Loucy (cell line): ENCODE data around the gene MEPE.

Source experiments
- H2AFZ ChIP-seq: fragments of 200-600 bp; sonication (generic); 2 replicates; pipeline ENCODE4 v1.6.0; 2016; ENCODE audit warnings: antibody characterized with exemption, mild to moderate bottlenecking, low read length, moderate library complexity
- H3F3A ChIP-seq: fragments of 200-600 bp; 2 replicates; pipeline ENCODE4 v1.6.0; 2016; ENCODE audit warnings: antibody characterized with exemption, low read depth, mild to moderate bottlenecking
- H3K27me3 ChIP-seq: fragments of 200-600 bp; sonication (generic); 2 replicates; pipeline ENCODE4 v1.6.1; 2014; ENCODE audit warnings: low read length, mild to moderate bottlenecking; ENCODE audit not compliant: insufficient read depth, poor library complexity, severe bottlenecking
- H3K36me3 ChIP-seq: fragments of 200-600 bp; sonication (generic); 2 replicates; pipeline ENCODE4 v1.6.1; 2016; ENCODE audit warnings: low read length; ENCODE audit not compliant: insufficient read depth
- H3K4me1 ChIP-seq: fragments of 200-600 bp; sonication (generic); 2 replicates; pipeline ENCODE4 v1.5.1; 2014; ENCODE audit warnings: low read length, mild to moderate bottlenecking; ENCODE audit not compliant: insufficient read depth, poor library complexity, severe bottlenecking
- H3K4me2 ChIP-seq: fragments of 200-600 bp; sonication (generic); 2 replicates; pipeline ENCODE4 v1.6.0; 2014; ENCODE audit warnings: antibody characterized with exemption, low read length, low read depth, mild to moderate bottlenecking; ENCODE audit not compliant: poor library complexity, severe bottlenecking
- H3K4me3 ChIP-seq: fragments of 200-600 bp; sonication (generic); 2 replicates; pipeline ENCODE4 v1.5.1; 2014; ENCODE audit warnings: low read length, mild to moderate bottlenecking, mixed read lengths; ENCODE audit not compliant: poor library complexity, severe bottlenecking
- H3K79me2 ChIP-seq: fragments of 200-600 bp; sonication (generic); 2 replicates; pipeline ENCODE4 v1.6.1; 2014; ENCODE audit warnings: low read length; ENCODE audit not compliant: insufficient read depth
- H3K9ac ChIP-seq: fragments of 200-600 bp; sonication (generic); 2 replicates; pipeline ENCODE4 v1.6.0; 2014; ENCODE audit warnings: mild to moderate bottlenecking, low read depth, low read length, moderate library complexity; ENCODE audit not compliant: poor library complexity, severe bottlenecking
- H3K9me2 ChIP-seq: fragments of 200-600 bp; sonication (generic); replicated peaks from 2 replicates; pipeline ENCODE4 v1.6.1; 2016; ENCODE audit warnings: low read depth, low read length, mixed read lengths
- H3K9me3 ChIP-seq: fragments of 200-600 bp; sonication (generic); 2 replicates; pipeline ENCODE4 v1.6.1; 2014; ENCODE audit warnings: mild to moderate bottlenecking, antibody characterized with exemption, low read length, low read depth; ENCODE audit not compliant: insufficient read depth
- H4K20me1 ChIP-seq: fragments of 200-600 bp; sonication (generic); 2 replicates; pipeline ENCODE4 v1.6.0; 2014; ENCODE audit warnings: antibody characterized with exemption, low read length, mild to moderate bottlenecking; ENCODE audit not compliant: insufficient read depth, poor library complexity, severe bottlenecking
- EZH2phosphoT487 ChIP-seq: fragments of 200-600 bp; IDR thresholded peaks from 2 replicates; pipeline ENCODE4 v1.6.1; 2018; ENCODE audit warnings: antibody characterized with exemption, mild to moderate bottlenecking, moderate library complexity, borderline replicate concordance
- TF ChIP-seq, protein P1 (sequence below): fragments of 200-600 bp; sonication (generic); conservative IDR thresholded peaks from 2 replicates; pipeline ENCODE4 v1.5.1; 2014; ENCODE audit warnings: mild to moderate bottlenecking, antibody characterized with exemption, low read length

Gene MEPE

DNA sequence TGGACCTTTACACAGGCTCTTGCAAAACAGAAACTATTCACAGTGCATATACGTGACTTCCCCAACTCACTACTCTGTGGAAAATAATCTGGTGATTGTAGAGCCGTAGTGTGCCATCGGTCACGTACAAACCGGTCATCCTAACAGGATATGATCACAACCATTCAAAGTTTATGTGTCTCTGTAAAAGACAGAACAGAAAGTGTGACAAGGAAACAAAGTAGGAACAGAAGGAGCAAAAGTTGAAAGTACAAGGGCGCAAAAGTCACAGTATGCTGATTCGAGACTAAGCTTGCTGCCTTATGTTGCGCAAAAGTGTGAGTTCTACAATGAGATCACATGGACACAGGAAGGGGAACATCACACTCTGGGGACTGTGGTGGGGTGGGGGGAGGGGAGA, 18.6 kb downstream of the MEPE start:
- Histone ChIP-seq H3K9ac (no peak overlapping the region), H3K4me1 (peaks cover 14% of the 10 kb centered on the region), H4K20me1 (no peaks in the 10 kb centered on the region), H2AFZ (0 out of 2 replicates have a peak overlapping the region, but pooled peaks have one; percentile 32), H3K4me2 (no peak overlapping the region), H3K9me3 (no peaks in the 10 kb centered on the region), H3K36me3 (no peaks in the 10 kb centered on the region), H3F3A (no peaks in the 10 kb centered on the region; the same call in 1 of the 2 replicates), H3K27me3 (no peaks in the 10 kb centered on the region), H3K79me2 (no peaks in the 10 kb centered on the region), H3K9me2 (no peaks in the 10 kb centered on the region), H3K4me3 (no peak overlapping the region)
- TF ChIP-seq EZH2phosphoT487: no peak
- TF ChIP-seq, protein P1, sequence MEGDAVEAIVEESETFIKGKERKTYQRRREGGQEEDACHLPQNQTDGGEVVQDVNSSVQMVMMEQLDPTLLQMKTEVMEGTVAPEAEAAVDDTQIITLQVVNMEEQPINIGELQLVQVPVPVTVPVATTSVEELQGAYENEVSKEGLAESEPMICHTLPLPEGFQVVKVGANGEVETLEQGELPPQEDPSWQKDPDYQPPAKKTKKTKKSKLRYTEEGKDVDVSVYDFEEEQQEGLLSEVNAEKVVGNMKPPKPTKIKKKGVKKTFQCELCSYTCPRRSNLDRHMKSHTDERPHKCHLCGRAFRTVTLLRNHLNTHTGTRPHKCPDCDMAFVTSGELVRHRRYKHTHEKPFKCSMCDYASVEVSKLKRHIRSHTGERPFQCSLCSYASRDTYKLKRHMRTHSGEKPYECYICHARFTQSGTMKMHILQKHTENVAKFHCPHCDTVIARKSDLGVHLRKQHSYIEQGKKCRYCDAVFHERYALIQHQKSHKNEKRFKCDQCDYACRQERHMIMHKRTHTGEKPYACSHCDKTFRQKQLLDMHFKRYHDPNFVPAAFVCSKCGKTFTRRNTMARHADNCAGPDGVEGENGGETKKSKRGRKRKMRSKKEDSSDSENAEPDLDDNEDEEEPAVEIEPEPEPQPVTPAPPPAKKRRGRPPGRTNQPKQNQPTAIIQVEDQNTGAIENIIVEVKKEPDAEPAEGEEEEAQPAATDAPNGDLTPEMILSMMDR: no peak

DNA sequence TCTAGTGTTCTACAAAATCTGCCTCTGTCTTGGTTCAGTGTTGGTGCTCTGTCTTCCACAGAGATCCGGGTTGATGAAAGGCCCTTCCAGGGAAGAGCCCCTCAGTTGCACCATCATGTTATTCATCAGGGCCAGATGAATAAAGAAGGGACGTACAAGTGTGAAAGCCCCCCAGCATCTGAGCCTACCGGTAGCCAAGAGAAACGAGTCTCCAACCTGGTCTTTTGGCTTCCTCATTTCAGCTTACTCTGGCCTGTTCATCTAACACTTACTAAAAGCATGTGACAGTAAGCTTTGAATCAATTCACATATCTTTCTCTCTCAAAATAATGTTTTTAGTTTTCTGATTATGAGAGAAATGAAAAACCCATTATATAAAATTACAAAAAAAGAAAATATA, 19.2 kb downstream of the MEPE start:
- TF ChIP-seq, protein P1: no peak
- TF ChIP-seq EZH2phosphoT487: no peak
- Histone ChIP-seq H3K79me2 (no peaks in the 10 kb centered on the region), H4K20me1 (no peaks in the 10 kb centered on the region), H3K4me1 (peaks cover 14% of the 10 kb centered on the region), H3K4me3 (no peak overlapping the region), H3K27me3 (no peaks in the 10 kb centered on the region), H3K9ac (no peak overlapping the region), H3K9me2 (no peaks in the 10 kb centered on the region), H2AFZ (no peak overlapping the region), H3K9me3 (no peaks in the 10 kb centered on the region), H3K4me2 (no peak overlapping the region), H3F3A (no peaks in the 10 kb centered on the region; the same call in 1 of the 2 replicates), H3K36me3 (no peaks in the 10 kb centered on the region)

DNA sequence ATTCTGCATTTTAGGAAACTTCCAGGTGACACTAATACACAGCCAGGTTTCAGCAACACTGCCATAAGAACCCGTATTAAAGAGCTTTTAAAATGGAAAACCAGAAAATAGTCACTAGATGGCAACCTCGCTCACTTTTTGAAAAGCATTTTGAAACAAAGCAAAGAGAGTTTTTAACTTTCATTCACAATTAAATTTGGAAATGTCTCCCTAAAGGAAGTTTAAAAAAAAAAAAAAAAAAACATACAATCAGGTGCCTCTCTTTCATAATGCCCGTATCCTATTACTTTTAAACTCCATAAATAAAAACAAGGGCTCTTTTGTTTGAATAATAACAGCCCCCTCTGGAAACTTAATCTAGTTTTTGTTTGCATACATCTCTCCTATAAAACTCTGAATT, 20.3 kb downstream of the MEPE start:
- H3K79me2 ChIP-seq: no peaks in the 10 kb centered on the region
- H3K4me3 ChIP-seq: no peak overlapping the region
- H3F3A ChIP-seq: no peaks in the 10 kb centered on the region; the same call in 1 of the 2 replicates
- H3K9me3 ChIP-seq: no peaks in the 10 kb centered on the region
- no peaks in the 10 kb centered on the region for H3K9me2 ChIP-seq
- H3K36me3 ChIP-seq: no peaks in the 10 kb centered on the region
- H3K27me3 ChIP-seq: no peaks in the 10 kb centered on the region
- H3K9ac ChIP-seq: no peak overlapping the region
- no peak overlapping the region for H2AFZ ChIP-seq
- no peaks in the 10 kb centered on the region for H4K20me1 ChIP-seq
- H3K4me1 ChIP-seq: peaks cover 14% of the 10 kb centered on the region
- H3K4me2 ChIP-seq: peak overlapping the region; percentile 3
- no peak for TF ChIP-seq EZH2phosphoT487
- TF ChIP-seq, protein P1: peak; percentile 74
